Measurements from ENCODE around the gene RGSL1.

Gene RGSL1

GRCh38 chr1:182560392-182560984, 110.5 kb downstream of the RGSL1 start:
- TF ChIP-seq, protein P1, sequence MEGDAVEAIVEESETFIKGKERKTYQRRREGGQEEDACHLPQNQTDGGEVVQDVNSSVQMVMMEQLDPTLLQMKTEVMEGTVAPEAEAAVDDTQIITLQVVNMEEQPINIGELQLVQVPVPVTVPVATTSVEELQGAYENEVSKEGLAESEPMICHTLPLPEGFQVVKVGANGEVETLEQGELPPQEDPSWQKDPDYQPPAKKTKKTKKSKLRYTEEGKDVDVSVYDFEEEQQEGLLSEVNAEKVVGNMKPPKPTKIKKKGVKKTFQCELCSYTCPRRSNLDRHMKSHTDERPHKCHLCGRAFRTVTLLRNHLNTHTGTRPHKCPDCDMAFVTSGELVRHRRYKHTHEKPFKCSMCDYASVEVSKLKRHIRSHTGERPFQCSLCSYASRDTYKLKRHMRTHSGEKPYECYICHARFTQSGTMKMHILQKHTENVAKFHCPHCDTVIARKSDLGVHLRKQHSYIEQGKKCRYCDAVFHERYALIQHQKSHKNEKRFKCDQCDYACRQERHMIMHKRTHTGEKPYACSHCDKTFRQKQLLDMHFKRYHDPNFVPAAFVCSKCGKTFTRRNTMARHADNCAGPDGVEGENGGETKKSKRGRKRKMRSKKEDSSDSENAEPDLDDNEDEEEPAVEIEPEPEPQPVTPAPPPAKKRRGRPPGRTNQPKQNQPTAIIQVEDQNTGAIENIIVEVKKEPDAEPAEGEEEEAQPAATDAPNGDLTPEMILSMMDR (IDR thresholded peaks at IDR 0.05; ENCODE audit: insufficient read depth, missing control alignments): no peak
- no peak for FAIRE-seq
- no peak for DNase-seq (ENCODE audit: insufficient read length, low spot score)

GRCh38 chr1:182561456-182561855, 111.5 kb downstream of the RGSL1 start:
- DNase-seq (ENCODE audit: insufficient read length, low spot score) (no peak), FAIRE-seq (peak; percentile 6)
- TF ChIP-seq, protein P1 (IDR thresholded peaks at IDR 0.05; ENCODE audit: insufficient read depth, missing control alignments): no peak

DNA sequence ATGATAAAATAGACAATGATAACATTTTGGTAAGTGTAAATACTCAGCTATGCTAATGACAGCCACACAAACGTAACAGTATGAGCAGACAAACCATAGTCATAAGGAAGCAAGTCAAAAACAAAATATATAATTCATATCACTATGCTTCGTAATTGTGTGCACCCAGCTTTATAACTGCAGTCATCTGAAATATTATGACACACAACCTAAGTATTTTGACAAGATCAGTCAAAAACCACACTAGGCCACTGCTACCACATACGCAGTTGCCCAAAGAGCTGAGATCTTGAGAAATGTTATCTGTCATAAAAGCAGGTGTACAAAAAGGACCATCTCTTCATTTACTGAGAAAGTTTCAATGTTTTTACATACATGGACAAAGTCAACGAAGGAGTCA, 113.1 kb downstream of the RGSL1 start:
- DNase-seq (ENCODE audit: insufficient read length, low spot score) (no peak), FAIRE-seq (no peak)
- TF ChIP-seq, protein P1 (IDR thresholded peaks at IDR 0.05; ENCODE audit: insufficient read depth, missing control alignments): no peak

GRCh38 chr1:182564406-182565004, 114.6 kb downstream of the RGSL1 start:
- no peak for DNase-seq (ENCODE audit: insufficient read length, low spot score)
- TF ChIP-seq, protein P1 (IDR thresholded peaks at IDR 0.05; ENCODE audit: insufficient read depth, missing control alignments): no peak
- FAIRE-seq: no peak

DNA sequence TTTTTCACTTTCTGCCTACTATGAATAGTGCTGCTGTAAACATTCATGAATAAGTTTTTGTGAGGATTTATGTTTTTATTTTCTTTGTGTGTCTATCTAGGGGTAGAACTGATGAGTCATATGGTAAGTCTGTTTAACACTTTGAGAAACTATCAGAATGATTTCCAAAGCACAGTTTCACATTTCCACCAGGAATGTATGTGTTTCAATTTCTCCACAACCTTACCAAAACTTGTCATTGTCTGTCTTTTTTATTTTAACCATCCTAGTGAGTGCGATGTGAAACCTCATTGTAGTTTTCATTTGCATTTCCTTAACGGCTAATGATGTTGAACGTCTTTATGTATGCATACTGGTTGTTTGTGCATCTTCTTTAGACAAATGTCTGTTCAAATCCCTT, 115.6 kb downstream of the RGSL1 start:
- peak; percentile 72 for FAIRE-seq
- no peak for DNase-seq (ENCODE audit: insufficient read length, low spot score)
- TF ChIP-seq, protein P1 (IDR thresholded peaks at IDR 0.05; ENCODE audit: insufficient read depth, missing control alignments): no peak

GRCh38 chr1:182567629-182568028, 117.7 kb downstream of the RGSL1 start:
- TF ChIP-seq, protein P1 (IDR thresholded peaks at IDR 0.05; ENCODE audit: insufficient read depth, missing control alignments): no peak
- peak; percentile 69 for FAIRE-seq

GRCh38 chr1:182568647-182569284, 118.8 kb downstream of the RGSL1 start:
- FAIRE-seq (no peak), DNase-seq (ENCODE audit: insufficient read length, low spot score) (no peak)
- TF ChIP-seq, protein P1 (IDR thresholded peaks at IDR 0.05; ENCODE audit: insufficient read depth, missing control alignments): no peak

More at GRCh38 chr1:182567629-182568028, 117.7 kb downstream of the RGSL1 start:
- DNase-seq (ENCODE audit: insufficient read length, low spot score): no peak

All from D721Med (cell line).